Measurements from ENCODE around the gene IGSF21.
"Not testable (repeated sequence)": the region's sequence is repeated elsewhere in the genome, so short reads cannot be mapped to it uniquely, and the experiment has no call there.

The IGSF21 gene

DNA sequence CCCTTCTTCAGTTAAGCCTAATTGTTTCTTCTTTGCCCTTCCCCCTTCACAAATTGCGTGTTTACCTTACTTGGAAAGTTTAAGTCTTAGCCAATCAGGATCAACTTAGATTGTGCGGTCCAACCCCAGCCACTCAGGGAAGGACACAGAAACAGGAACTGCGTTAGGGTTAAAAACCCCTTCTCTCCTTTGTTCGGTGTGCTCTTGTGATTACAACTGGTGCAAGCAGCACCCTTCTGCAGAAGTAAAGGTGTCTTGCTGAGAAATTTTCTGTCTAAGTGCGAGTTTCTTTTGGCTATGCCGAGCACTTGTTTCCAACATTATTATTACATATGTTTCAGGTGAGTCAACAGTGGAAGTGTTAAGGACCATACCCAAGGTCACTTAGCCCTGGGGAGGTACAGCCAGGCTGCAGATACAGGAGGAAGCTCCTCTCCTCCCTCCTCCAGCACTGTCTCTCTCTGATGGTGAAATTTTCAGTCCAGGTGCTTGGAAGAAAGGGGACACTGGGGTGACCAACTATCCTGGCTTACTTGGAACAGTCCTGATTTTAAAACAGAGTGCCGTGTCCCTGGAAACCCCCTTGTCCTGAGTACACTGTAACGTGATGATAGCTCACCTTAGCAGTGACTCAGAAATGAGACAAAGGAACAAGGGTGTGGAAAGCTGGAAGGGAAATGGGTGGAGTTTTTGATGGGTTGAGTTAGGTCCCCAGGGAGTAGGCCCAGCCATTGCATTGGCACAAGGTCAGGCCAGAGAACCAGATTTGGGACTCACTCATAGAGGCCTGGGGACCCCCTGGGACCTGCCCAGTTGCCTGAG lies 304.4 kb downstream of the IGSF21 start:
- no peak for DNase-seq

DNA sequence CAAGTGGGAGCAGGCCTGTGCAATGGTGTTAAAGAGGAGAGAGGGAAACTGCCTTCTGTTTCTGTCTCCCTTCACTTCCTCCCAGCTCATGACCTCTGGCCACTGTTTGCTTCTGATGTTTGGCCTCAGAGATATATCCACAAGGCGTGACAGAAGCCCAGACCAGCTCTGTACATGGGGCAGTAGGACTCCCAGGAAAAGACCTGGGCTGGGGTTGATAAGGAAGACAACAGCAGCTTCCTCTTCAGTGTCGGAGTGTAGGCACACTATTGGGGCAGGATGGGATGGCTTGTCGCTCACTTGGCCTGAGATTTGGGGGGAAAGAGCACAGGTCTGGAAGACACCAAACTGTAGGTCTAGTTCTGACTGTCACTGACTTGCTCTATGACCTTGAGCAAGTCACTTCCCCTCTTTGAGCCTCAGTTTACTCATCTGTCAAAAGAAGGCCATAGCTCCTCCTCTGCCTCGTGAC lies 305.3 kb downstream of the IGSF21 start:
- DNase-seq, result no peak

DNA sequence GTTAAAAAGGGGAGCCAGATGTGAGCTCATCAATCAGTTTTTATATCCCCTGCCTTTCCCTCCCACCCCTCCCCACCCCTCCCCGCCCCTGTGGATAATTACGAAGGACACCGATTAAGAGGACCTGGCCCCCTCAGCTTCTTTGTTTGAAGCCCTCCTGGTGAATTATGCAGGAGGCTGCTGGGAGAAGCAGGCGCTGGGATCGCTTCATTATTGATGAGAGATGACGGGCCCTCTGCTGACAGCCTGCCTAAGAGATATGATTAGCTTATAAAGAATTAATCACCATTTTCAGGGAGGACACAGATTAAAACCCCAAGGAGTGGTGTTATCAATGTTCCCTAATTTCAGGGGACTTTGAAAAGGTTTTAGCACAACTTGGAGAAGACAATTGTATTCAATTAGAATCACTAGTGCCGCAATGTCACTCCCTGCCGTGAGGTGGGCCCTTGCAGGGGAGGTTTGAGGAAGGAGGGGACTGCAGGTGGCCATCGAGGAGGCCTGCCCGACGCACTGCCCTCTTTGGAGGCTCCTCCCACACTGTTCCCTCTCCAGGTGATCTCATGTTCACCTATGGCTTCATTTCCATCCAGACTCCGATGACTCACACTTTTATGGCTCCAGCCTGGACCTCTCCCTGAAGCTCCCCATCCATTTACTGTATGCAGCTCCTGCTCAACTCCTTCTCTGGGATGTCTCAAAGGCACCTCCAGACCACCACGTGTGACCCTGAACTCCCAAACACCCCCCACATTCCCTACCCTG lies 306.1 kb downstream of the IGSF21 start:
- no peak for DNase-seq

- no peak for DNase-seq
Measured at GRCh38 chr1:18414321-18414720, 306.7 kb downstream of the IGSF21 start.

DNA sequence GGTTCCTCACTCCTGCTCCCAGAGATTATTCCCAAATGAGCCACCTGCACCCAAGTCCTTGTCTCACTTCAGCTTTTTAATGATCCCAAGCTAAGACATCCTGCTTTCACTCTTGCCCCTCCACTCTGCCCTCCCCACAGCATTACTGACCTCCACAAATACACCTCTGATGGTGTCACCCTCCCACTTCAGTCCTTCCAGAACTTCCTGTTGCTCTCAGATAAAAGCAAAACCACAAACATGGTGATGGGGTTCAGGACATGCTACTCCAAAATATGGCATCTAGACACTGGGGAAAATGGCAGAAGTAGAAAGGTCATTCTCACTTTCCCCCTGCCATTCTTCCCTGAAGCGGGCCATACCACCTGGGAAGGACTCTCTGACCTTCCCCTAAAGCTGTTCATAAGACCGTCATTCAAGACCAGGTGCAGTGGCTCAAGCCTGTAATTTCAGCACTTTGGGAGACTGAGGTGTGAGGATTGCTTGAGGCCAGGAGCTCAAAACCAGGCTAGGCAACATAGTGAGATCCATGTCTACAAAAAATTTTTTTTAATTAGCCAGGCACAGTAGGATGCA lies 307.4 kb downstream of the IGSF21 start:
- no peak for DNase-seq

DNA sequence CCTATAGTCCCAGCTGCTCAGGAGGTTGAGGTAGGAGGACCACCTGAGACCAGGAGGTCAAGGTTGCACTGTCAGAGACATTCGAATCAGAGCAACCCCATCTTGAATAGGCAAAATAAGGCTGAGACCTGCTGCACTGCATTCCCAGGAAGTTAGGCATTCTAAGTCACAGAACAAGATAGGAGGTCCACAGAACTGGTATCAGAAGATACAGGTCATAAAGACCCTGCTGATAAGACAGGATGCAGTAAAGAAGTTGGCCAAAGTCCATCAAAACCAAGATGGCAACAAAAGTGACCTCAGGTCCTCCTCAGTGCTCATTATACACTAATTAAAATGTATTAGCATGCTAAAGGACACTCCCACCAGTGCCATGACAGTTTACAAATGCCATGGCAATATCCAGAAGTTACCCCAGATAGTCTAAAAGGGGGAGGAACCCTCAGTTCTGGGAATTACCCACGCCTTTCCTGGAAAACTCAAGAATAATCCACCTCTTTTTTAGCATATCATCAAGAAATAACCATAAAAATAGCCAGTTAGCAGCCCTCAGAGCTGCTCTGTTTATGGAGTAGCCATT lies 307.9 kb downstream of the IGSF21 start:
- no peak for DNase-seq

DNA sequence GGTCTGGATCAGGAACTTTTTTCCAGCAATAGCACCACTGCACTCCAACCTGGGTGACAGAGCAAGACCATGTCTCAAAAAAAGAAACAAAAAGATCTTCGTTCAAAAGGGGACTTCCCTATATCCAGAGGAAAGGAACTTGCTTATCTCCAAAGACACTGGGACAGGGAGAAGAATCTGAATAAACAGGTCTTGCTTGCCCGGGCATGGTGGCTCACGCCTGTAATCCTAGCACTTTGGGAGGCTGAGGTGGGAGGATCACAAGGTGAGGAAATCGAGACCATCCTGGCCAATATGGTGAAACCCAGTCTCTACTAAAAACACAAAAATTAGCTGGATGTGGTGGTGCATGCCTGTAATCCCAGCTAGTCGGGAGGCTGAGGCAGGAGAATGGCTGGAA lies 308.5 kb downstream of the IGSF21 start:
- DNase-seq, result not testable (repeated sequence)

GRCh38 chr1:18417316-18418269 lies 310.0 kb downstream of the IGSF21 start:
- no peak for DNase-seq

GRCh38 chr1:18419113-18419844 lies 311.7 kb downstream of the IGSF21 start:
- DNase-seq, result peak; percentile 34

DNA sequence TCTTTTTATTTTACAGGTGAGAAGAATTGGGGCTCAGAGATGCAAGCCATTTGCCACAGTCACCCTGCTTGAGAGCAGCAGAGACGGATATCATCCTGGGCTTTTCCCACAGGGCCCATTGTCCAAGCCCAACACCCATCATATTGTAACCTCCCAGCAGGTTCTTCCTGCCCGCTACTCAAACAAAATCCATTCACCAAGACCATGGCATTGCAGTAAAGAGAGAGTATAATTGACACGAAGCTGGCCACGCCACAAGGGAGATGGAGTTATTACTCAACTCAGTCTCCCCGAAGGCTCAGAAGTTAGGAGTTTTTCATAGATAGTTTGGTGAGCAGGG lies 312.2 kb downstream of the IGSF21 start:
- no peak for DNase-seq

DNA sequence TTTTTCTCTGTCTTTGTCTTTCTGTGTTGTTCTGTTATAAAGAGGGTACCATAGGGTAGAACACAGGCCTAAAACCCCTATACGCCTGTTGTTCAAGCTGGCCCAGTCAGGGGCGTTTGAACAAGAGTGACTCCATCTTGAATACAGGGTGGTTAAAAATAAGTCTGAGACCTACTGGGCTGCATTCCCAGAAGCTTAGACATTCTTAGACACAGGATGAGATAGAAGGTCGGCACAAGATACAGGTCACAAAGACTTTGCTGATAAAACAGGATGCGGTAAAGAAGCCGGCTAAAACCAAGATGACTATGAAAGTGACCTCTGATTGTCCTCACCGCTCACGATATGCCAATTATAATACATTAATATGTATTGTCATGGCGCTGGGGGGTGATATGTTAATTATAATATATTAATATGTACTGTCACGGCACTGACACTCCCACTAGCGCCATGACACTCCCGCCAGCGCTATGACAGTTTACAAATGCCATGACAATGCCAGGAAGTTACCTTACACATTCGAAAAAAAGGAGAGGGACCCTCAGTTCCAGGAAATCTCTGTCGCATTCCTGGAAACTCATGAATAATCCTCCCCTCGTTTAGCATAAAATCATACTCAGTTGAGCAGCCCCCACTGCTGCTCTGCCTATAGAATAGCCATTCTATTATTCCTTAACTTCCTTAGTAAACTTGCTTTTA lies 314.6 kb downstream of the IGSF21 start:
- no peak for DNase-seq

DNA sequence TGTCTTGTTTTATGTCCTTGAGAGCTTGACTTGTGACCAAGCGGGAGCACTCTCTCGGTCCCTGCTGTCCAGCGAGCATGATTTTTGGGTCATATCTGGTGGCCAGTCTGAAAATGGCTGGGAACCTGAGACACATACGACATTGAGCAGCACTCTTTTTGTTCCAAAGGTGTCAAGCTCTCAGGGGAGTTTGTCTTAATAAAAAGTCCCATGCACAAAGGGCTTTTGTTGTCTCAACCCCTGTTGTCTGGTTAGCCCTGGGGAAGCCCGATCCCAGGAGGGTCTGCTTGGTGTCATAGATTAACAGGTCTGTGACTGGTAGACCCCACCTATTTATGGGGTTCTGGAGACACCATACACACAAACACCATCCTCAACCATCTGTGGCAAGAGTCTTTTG lies 315.4 kb downstream of the IGSF21 start:
- no peak for DNase-seq

DNA sequence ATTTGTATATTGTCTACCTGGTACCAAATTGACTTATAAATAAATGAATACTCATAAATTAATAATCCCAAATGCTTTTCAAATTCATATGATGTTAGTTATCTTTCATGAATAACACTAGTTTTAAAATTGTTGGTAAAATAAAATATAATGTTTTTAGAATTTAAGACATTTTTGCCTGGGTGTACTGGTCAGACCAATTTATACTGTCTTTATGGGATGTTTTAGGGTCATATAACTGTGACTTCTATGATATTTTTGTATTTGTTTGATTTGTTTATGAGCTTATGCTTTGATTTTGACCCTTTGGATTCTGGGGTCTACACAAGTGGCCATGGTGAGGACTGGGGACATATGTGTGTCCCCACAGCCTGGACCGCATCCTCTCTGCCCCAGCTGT lies 319.0 kb downstream of the IGSF21 start:
- DNase-seq, result no peak

All from hematopoietic multipotent progenitor cell treated with erythropoietin and hydrocortisone succinate and interleukin-3 and kit ligand, for 4 days (in vitro differentiated cells).